Measurements from ENCODE around the gene VANGL2. TPM values are rescaled to one million over a fixed set of nuclear protein-coding genes. Genes with fewer than 3 reads are reported as not detected.

VANGL2 gene
- total RNA-seq, 1 donor from 2014 or later = 2.1 TPM

DNA sequence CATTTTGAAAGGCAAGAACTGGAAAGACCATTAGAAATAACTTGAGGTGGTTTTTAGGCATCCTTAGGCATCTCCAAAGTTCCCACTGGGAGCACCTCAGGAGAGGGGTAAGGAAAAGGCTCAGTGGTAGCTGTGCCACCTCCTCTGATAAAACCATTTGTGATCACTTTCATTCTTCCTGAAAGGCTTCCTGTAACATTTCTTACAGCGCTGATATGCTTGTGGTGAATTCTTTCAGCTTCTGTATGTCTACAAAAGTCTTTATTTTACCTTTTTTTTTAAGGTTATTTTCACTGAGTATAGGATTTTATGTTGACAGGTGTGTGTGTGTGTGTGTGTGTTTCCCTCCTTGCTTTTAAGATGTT lies 54.8 kb downstream of the VANGL2 start:
- no peak overlapping the region for H3K4me3 ChIP-seq
- intact Hi-C loops (cut with micrococcal nuclease) = no loop called here
- H3K9me3 ChIP-seq (replicated peaks) = no peaks in the 10 kb centered on the region
- no peaks in the 10 kb centered on the region for H3K4me1 ChIP-seq
- peaks cover 21% of the 10 kb centered on the region for H3K27me3 ChIP-seq (ENCODE audit: low read depth)
- TF ChIP-seq, protein P1, sequence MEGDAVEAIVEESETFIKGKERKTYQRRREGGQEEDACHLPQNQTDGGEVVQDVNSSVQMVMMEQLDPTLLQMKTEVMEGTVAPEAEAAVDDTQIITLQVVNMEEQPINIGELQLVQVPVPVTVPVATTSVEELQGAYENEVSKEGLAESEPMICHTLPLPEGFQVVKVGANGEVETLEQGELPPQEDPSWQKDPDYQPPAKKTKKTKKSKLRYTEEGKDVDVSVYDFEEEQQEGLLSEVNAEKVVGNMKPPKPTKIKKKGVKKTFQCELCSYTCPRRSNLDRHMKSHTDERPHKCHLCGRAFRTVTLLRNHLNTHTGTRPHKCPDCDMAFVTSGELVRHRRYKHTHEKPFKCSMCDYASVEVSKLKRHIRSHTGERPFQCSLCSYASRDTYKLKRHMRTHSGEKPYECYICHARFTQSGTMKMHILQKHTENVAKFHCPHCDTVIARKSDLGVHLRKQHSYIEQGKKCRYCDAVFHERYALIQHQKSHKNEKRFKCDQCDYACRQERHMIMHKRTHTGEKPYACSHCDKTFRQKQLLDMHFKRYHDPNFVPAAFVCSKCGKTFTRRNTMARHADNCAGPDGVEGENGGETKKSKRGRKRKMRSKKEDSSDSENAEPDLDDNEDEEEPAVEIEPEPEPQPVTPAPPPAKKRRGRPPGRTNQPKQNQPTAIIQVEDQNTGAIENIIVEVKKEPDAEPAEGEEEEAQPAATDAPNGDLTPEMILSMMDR (IDR thresholded peaks at IDR 0.05; ENCODE audit: borderline replicate concordance) = no peak
- no peak overlapping the region for H3K27ac ChIP-seq (replicated peaks)
- no peaks in the 10 kb centered on the region for H3K36me3 ChIP-seq
- no peak for DNase-seq

GRCh38 chr1:160459056-160459455 lies 58.7 kb downstream of the VANGL2 start:
- Histone ChIP-seq H3K4me3 (no peak overlapping the region), H3K27ac (replicated peaks) (no peak overlapping the region), H3K9me3 (replicated peaks) (no peaks in the 10 kb centered on the region), H3K27me3 (ENCODE audit: low read depth) (peaks cover 3% of the 10 kb centered on the region), H3K4me1 (no peaks in the 10 kb centered on the region), H3K36me3 (no peaks in the 10 kb centered on the region)
- TF ChIP-seq, protein P1 (IDR thresholded peaks at IDR 0.05; ENCODE audit: borderline replicate concordance) = no peak
- intact Hi-C loops (cut with micrococcal nuclease) = no loop called here
- DNase-seq = no peak

GRCh38 chr1:160459687-160460086 lies 59.3 kb downstream of the VANGL2 start:
- intact Hi-C loops (cut with micrococcal nuclease) = no loop called here
- TF ChIP-seq, protein P1 (IDR thresholded peaks at IDR 0.05; ENCODE audit: borderline replicate concordance) = no peak
- H3K27ac ChIP-seq (replicated peaks) = no peak overlapping the region
- H3K27me3 ChIP-seq (ENCODE audit: low read depth) = peaks cover 3% of the 10 kb centered on the region
- no peak for DNase-seq
- no peaks in the 10 kb centered on the region for H3K9me3 ChIP-seq (replicated peaks)
- no peaks in the 10 kb centered on the region for H3K4me1 ChIP-seq
- no peaks in the 10 kb centered on the region for H3K36me3 ChIP-seq
- no peak overlapping the region for H3K4me3 ChIP-seq

GRCh38 chr1:160460214-160460642 lies 59.9 kb downstream of the VANGL2 start:
- no peaks in the 10 kb centered on the region for H3K4me1 ChIP-seq
- intact Hi-C loops (cut with micrococcal nuclease) = no loop called here
- peaks cover 3% of the 10 kb centered on the region for H3K27me3 ChIP-seq (ENCODE audit: low read depth)
- no peaks in the 10 kb centered on the region for H3K36me3 ChIP-seq
- TF ChIP-seq, protein P1 (IDR thresholded peaks at IDR 0.05; ENCODE audit: borderline replicate concordance) = no peak
- no peak overlapping the region for H3K27ac ChIP-seq (replicated peaks)
- no peak overlapping the region for H3K4me3 ChIP-seq
- no peaks in the 10 kb centered on the region for H3K9me3 ChIP-seq (replicated peaks)
- no peak for DNase-seq

DNA sequence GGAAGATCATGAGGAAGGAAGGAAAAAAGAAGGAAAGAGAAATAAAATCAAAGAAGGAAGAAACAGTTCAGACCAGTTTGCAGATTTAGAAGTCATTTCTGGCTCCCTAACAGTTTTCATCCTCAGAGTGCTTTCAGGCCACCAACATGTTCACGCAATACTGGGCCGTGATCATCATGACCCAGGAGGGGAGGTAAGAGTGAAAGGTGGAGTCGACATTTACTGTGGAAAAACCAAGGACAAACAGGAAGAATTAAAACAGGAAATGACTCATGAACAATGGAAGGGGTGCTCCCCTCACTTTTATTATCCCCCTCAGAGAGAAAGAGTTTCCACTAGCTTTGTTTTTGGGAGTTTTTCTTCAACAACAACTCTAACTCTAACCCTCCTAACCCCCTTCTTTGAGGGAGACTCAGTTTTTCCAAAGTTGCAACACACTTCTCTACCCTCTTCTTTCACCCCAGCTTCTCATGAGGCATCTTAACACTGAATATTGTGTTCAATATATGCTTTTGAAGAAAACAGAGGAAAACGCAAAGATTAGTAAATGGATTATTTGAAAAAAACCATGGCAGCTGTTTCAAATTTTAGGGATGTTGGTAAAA lies 60.4 kb downstream of the VANGL2 start:
- TF ChIP-seq, protein P1 (IDR thresholded peaks at IDR 0.05; ENCODE audit: borderline replicate concordance) = no peak

More for the DNA sequence above, 60.4 kb downstream of the VANGL2 start:
- no peaks in the 10 kb centered on the region for H3K36me3 ChIP-seq
- DNase-seq = no peak
- intact Hi-C loops (cut with micrococcal nuclease) = no loop called here
- H3K9me3 ChIP-seq (replicated peaks) = no peaks in the 10 kb centered on the region
- H3K4me3 ChIP-seq = no peak overlapping the region
- H3K27ac ChIP-seq (replicated peaks) = no peak overlapping the region
- H3K4me1 ChIP-seq = no peaks in the 10 kb centered on the region
- peaks cover 3% of the 10 kb centered on the region for H3K27me3 ChIP-seq (ENCODE audit: low read depth)
